GM18508 (cell line): Measurements from ENCODE around the gene OCA2.
"Not testable (repeated sequence)": the region's sequence is repeated elsewhere in the genome, so short reads cannot be mapped to it uniquely, and the experiment has no call there.

Source experiments
- ATAC-seq: cut with Tn5 transposase; IDR thresholded peaks from one replicate; pipeline ENCODE4 v1.9.1; 2021; ENCODE audit warnings: moderate number of reproducible peaks; ENCODE audit not compliant: insufficient read depth, unreplicated experiment

The OCA2 gene

DNA sequence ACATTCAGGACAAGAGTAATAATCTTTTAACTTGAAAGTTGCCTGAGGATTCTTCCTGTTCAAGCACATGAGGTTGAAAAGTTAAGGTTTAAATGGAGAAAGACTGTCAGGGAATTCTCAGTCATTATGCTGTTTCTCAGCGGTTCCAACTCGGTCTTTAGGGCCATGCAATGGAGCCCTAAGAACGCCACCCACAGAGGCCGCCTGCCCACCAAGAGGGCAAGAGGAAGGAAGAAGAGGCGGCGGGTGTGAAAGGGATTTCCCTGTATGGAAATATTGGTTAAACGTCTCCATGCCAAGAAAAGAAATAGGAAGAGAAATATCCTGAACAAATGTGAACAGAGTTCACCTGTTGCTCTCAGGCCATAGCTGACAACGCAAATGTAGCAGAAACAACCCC lies 234.4 kb downstream of the OCA2 start:
- no peak for ATAC-seq

DNA sequence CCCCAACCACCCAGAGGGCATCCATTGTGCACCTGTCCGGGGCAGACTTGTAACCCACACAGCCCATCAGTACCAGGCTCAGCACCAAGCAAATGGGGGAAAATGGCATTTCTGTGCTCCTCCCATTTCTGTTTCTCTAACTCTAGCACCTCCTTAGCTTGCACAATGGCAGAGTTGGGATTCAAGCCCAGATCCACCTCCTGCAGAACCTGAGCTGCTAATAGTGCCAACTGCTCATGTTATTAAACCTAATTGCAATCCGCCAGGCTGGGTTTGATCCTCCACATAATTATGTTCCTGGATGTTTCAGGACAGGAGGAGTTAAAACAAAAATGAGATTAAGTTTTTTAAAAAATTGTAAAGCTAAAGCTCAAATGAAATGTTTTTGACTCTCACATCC lies 235.0 kb downstream of the OCA2 start:
- no peak for ATAC-seq

DNA sequence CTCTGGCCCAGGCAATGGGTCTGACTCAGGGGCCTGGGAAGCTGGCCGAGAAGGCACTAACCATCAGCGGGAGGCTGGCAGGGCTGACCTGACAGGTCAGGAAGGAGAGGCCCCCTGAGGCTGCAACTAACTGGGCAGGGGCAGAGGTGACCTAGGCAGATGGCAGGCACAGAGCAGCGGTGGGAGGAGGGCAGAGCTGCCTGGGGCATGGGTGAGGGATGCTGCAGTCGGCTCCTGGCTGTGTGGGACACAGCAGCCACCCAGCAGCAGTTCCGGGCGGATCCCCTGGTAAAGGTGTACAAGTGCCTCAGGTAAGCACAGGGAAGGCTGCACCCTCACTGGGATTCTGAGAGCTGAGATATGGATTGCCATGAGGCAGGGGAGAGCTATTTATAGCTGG lies 236.1 kb downstream of the OCA2 start:
- no peak for ATAC-seq

DNA sequence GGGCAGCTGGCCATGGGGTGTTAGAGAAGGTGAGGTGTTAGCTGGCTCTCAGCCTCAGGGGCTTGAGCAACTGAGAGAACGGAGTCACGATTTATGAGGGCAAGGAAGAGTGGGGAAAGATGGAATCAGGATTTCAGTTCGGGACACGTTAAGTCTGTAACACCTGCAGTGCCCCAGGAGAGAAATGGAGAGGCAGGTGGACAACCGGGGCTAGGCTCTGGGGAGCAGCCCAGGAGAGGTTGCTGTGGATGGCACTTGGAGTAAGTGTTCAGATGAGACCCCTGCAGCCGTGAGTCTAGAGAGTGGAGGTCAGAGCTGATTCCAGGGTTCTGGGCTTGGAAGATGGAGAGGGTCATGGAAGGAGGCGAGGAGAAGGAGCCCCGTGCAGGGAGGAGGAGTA lies 237.9 kb downstream of the OCA2 start:
- ATAC-seq: no peak

DNA sequence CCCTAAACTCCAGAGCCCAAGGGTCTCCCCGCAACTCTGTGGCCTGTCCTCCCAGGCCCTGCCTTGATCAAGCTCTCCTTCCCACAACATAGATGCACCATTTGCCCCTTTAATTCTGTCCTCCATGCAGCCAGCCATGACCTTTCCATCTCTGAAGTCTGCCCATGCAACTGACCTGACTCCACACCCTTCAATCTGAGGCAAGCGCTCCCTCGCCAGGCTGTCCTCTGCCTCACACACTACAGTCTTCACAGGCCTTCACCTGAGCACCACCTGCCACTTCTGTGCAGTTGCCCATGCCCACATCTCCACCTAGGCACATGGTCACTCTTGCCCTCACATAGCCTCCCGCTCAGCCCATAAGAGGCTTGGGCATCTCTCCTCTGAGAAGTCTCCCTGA lies 244.0 kb downstream of the OCA2 start:
- ATAC-seq: no peak

DNA sequence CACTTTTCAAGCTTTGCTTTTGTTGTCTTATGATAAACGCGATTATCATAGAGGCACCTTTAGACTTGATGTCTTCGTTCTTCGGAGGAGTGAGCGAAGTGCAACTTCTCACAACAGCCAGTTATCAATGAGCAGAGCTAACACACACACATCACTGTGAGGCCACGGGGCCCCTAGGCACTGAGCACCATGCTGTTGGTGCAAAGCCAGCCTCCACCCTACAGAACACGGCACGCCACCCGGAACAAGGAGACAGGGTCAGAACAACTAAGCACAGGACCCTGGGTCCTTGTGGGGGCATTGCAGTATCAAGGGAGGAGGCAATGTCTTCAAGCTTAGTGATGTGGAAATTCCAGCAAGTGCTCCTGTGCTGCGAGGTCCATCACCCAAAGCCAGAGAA lies 244.5 kb downstream of the OCA2 start:
- ATAC-seq: no peak

DNA sequence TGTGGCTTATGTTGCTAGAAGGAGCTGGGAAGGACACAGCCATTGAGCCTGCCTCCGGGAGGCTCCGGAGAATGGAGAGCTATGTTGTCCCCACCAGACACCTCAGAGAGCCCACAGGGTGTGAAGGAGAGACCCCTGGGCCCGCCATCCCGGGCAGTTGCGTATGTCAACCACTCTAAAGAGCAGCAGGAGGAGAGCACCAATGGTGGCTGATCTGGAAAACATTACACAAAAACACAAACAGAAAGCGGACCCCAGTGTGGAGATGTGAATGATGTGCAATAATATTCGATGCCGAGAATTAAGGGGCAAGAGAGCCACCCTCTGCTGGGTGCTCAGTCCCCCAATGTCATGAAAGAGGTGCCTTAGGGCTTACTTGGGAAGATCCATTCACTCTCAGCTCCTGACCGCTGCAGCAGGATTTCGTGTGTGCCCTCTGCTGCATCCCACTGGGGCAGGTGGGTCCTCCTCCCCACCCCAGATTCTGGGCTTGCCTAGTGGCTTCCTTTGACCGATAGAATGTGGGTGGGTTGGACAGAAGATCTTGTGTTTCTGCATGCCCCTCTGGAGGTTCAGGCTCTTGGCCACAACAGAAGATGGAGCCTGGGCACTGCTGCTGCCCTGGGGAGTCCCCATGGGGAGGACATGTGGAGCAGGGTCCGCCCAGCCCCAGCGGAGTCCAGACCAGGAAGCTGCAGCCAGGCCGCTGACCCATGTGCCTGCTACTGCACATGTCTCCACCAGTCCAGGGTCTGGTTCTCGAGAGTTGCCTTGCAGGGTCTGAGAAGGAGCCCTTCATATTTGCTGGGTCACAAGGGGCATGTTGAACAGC lies 245.3 kb downstream of the OCA2 start:
- ATAC-seq: no peak

DNA sequence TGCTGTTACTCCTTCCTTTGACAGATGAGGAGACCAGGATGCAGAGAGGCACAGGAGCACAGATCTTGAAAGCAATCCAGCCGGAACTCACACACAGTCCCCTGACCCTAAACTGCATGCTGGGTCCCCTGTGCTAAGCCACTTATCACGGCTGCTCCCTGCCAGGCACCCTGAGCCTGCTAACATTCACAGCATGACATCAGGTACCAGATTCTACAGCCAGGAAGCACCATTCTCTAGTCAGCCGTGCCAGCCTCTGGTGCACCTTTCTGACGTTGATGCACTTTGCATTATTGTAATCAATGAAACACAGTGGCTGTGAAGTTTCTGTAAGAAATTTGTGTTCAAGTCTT lies 247.3 kb downstream of the OCA2 start:
- no peak for ATAC-seq

DNA sequence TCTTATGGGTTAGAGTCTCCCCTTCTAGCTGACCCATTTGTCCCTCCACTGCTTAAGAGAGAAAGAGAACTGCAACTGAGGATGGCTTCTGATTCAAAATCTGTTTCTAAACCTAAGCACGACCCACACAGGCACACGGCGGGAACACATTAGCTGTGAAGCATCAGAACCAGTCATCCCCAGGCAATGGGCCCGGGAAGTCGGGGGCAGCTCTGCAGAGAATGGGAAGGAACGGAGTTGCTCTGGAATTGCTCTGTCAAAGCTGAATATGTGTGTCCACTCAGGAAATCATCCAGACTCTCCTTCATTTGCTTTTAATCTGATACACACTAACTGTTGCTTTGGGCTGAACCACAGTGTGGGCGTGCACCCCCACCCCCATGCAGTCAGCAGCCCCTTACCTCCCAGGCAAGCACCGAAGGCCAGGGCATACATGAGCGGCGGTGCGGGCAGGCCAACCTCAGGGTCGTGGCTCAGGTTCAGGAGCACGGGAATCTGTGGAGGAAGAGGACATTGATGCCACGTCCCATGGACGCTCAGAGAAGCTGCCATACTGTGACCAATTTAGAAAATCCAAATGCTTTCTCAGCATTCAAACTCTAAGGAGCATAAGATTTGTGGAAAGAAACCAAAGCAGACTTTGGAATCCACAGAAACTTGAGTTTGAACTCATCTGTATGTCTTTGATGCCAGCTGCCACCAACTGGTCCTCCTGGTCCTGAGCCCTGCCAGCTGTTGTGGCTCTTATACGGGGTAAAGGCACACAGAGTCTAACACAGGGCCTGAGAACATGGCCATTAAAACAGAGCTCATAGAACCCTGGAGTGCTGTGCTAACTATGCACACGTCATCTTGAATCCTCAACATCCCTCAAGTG lies 247.9 kb downstream of the OCA2 start:
- no peak for ATAC-seq

DNA sequence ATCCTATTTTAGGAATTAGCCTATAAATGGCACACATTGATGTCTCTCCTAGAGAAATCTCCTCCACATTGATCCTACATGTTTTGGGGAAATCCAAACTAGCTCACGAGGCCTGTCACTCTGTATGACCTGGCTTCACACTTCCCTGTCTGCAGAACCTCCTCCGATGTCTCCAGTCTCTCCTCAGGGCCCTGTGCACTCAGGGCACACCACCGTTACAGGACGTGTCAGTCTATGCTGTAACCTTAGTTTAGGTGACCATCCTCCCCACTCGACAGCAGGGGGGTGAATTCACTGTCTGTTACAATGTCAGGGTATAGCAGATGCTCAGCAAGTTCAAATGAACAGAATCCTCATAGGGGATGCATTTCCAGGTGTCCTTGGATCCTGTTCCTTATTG lies 249.1 kb downstream of the OCA2 start:
- ATAC-seq: no peak

DNA sequence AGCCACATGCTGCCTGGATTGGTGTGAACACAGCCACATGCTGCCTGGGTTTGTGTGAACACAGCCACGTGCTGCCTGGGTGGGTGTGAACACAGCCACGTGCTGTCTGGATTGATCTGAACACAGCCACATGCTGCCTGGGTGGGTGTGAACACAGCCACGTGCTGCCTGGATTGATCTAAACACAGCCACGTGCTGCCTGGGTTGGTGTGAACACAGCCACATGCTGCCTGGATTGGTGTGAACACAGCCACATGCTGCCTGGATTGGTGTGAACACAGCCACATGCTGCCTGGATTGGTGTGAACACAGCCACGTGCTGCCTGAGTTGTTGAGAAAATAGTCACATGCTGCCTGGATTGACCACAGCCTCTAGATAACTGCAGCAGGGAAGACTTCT lies 250.2 kb downstream of the OCA2 start:
- ATAC-seq: not testable (repeated sequence)

DNA sequence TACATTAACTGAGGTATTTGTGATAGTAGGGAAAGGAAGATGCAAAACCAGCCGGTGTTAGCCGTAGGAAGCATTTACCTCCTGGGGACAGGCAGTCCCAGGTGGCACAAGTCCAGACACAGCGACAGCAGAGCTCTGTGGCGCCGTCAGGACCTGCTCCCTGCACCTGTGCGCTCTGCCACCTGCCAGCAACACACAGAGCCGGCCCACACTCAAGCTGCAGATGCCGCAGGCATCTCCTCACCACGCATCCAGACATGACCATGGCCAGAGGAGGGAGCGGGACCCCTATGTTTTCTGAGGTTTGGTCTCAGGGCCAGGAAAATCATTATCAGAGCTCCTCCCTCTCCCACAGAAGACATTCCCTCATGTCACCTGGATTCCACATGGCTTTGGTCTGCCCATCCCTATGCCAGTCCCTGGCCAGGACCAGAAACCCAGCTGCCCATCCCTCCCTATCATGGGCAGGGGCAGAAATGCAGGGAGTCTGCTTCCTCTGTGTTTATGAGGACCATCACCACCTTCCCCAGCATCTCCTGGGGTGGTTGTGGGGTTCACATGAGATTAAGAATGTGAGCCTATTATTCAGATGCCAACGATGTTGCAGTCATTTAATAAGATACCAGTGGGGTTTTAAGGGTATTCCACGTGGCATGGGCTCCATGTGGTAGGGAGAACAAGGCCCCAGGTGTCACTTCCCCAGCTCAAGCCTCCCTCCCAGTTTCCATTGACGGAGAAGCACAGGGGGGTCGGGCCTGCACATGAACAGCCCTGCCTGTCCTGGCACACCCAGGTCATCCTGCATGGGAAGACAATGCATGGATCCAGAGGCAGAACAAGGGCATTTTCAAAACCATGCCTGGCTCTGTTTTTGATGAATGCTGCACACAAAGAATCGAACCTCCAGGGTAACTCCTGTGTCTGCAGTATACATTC lies 251.1 kb downstream of the OCA2 start:
- ATAC-seq: no peak

DNA sequence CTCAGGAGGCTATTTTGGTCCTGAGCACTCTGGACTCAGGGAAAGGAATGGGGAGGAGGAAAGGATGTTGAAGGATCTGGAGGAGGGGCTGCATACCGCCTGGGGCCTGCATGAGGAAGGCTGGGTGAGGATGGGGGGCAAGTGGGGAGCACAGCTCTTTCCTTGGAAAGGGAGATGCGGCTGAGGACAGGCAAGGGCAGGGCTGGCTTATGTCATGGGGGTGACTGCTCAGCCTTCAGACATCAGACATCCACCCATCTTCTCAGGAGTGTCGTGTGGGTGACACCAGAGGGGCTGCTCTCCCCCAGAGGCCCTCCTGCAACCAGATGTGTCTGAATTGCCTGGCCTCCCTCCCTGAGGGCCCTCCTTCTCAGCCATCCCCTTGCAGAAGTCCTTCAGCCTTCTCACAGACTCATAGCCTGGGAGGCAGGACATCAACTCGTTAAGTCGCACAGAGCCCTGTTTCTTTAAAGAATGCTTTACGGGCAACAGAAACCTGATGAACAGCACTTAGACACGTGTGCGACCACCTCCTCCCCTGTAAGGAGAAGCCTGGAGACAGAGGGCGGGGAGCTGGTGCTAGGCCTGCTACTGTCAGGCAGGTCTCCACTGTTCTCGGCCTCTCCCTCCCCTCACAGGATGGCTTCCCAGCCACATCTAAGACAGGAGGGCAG lies 252.3 kb downstream of the OCA2 start:
- no peak for ATAC-seq

DNA sequence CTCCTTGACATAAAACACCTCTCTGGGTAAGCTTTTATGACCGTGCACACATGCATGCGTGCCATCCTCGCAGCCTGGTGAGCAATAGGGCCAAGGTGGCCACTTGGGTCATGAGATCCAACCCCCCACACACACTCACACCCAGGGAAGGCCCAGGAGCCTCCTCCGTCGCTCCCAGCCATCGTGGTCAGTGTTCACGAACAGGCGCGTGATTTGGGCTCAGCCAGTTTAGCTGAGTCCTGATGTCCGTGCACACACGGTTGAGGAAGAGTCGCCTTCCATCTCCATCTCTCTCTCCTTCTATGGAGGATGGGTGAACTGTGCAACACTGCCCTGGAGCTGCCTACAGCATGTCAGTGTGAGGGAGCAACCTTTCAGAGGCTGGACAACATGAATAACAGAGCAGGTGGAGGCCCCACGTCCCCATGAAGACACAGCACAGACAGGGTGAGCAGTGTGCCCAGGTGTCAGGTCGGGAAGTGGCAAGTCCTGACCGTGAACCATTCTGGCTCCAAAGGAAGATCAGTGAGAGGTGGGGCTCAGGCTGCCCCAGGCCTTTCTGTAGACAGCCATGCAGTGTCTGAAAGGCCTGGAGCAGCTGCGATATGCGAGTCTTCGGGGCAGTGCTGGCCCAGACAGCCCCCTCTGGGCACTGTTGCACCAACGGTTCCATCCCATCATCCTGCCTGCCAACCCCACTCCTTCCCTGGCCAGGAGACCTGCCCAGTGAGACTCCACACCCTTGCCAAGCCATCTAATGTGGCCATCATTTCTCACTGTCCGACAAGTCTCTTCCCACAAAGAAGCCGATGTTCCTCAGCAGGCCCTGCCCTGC lies 253.4 kb downstream of the OCA2 start:
- no peak for ATAC-seq

DNA sequence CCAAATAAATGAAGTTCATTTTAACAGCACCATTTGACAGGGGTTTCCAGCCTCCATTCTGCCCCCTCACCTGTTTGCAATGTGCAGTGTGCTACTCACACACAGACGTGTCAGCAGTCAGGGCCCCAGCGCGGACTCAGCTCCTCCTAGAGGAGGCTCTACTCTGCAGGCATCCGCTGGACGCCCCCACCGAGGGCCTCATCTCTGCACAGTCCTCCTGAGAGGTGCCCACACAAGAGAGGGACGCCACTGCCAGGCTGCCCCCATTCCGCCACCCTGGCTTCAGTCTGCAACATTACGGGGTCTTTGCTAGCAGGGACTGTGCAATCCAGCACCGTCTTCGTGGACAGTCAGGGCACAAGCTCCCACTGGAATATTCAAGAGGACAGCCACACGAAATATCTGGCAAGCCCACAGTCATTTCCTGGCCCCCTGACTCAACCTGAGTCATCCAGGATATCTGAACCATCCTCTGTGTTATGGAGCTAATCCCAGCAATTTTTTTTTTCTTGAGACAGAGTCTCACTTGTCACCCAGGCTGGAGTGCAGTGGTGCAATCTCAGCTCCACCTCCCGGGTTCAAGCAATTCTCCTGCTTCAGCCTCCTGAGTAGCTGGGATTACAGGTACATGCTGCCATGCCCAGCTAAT lies 255.0 kb downstream of the OCA2 start:
- ATAC-seq: no peak

DNA sequence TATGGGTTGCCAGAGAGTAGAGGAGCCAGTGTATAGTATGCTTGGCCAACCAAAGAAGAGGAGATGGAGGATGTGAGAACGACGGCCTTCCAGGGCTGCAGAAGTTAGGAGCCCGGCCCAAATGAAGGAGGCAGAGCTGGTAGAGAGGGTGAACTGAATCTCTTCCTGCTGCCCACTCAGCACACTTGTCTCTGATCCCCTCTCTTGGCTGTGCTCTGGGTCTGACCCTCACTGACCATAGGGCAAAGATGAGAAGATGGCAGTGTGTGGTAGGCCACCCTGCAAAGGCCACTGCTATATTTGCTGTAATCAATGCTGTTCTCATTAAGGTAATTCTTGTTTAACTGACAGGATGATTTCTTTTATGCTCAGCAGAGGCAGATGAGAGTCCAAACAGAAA lies 256.0 kb downstream of the OCA2 start:
- ATAC-seq: no peak

DNA sequence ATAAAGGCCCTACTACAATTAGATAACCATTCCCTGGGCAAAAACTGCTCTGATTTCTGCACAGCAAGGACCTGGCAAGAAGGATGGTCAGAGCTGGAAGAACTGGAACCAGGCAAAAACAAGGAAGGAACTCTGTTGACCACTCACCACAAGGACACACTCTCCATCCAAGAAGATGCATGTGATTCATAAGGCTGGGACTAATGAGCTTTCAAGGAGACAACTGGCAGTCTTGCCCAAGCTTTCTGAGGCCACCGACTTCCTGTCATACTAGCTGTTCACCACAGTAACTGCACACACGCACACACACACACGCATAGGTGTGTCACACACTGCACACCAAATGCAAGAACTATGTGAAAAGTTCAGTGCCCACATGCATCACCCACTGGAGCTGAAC lies 256.6 kb downstream of the OCA2 start:
- ATAC-seq: no peak

DNA sequence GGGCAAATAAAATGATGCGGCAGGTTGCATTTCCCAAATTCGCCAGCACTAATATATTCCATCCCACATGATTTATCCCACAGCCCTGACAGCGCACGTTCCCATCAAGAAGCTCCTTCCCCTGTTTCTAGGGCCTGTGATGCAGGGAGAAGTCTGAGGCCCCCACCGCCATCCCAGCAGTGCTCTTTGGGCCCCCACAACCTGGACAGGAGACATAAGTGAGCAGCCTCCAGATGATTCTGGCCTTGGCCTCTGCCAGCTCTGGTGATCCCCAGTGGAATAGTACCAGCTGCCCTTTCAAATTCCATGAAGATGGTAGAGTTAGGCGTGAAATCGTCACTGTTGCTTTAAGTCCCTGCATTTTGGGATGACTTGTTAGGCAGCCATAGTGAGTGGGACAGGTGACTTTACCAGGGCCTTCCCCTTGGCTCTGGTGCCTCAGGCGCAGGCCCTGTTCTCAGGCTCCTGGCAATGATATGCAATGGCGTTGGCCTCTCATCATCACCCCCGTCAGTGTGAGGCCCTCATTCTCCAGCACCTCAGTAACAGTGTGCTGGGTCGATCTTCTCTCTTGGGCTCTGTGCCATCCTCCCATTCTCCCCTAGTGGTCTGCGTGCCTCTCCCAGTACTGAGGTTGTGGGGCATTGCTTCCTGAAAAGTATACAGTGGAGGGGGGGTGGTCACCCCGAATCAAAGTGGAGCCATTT lies 263.7 kb downstream of the OCA2 start:
- no peak for ATAC-seq
